K562 (cell line): ENCODE data around the gene FARP2. TPM values are rescaled to one million over a fixed set of nuclear protein-coding genes. Genes with fewer than 3 reads are reported as not detected.

ENCODE experiments used
- CHD1 ChIP-seq: fragments of 200-600 bp; sonication (generic); IDR thresholded peaks from one replicate; pipeline ENCODE4 v1.6.1; 2012; ENCODE audit warnings: mild to moderate bottlenecking, moderate library complexity, low read length, inconsistent platforms
- E2F5 ChIP-seq: sonication (generic); formaldehyde crosslinking; IDR thresholded peaks from 2 replicates; pipeline ENCODE4 v1.8.0; 2022; ENCODE audit warnings: mild to moderate bottlenecking, missing genetic modification reagents
- FOXA1 ChIP-seq: fragments of 450-650 bp; IDR thresholded peaks from 2 replicates; pipeline ENCODE4 v1.6.1; 2016; ENCODE audit warnings: mild to moderate bottlenecking, borderline replicate concordance
- GABPB1 ChIP-seq: sonication (generic); formaldehyde crosslinking; IDR thresholded peaks from 2 replicates; pipeline ENCODE4 v1.8.0; 2022; ENCODE audit warnings: mild to moderate bottlenecking, missing genetic modification reagents
- JUN ChIP-seq, 2 experiments: sonication (generic) in 1 of 2; formaldehyde crosslinking in 1 of 2; IDR thresholded peaks; 2 replicates each; pipeline versions ENCODE4 v1.6.1 to v1.8.0; 2012 to 2022; ENCODE audit warnings: borderline replicate concordance in 2 of 2, mild to moderate bottlenecking in 2 of 2, improper control_type of control experiment in 1 of 2, low read depth in 1 of 2, low read length in 1 of 2, missing genetic modification reagents in 1 of 2
- KDM5B ChIP-seq: fragments of 200-600 bp; sonication (generic); IDR thresholded peaks from 2 replicates; pipeline ENCODE4 v1.6.1; 2012; ENCODE audit warnings: low read depth, mild to moderate bottlenecking, moderate library complexity, low read length, control low read depth, inconsistent platforms; ENCODE audit not compliant: insufficient replicate concordance
- KLF10 ChIP-seq: fragments of 250-450 bp; sonication (Bioruptor Pico); IDR thresholded peaks from 2 replicates; pipeline ENCODE4 v1.6.1; 2021; ENCODE audit warnings: matching md5 sums
- KLF13 ChIP-seq: fragments of 450-650 bp; IDR thresholded peaks from 2 replicates; pipeline ENCODE4 v1.6.1; 2016; ENCODE audit warnings: missing genetic modification characterization, low read depth, mild to moderate bottlenecking, missing compliant biosample characterization, moderate library complexity, borderline replicate concordance
- MEF2A ChIP-seq: IDR thresholded peaks from 2 replicates; pipeline ENCODE4 v1.6.1; 2011; ENCODE audit warnings: low read depth, mild to moderate bottlenecking, low read length, moderate library complexity; ENCODE audit not compliant: control insufficient read depth
- MTA2 ChIP-seq: fragments of 450-650 bp; IDR thresholded peaks from 2 replicates; pipeline ENCODE4 v1.6.1; 2016; ENCODE audit warnings: low read depth
- NR2F6 ChIP-seq: fragments of 450-650 bp; formaldehyde crosslinking; IDR thresholded peaks from 2 replicates; pipeline ENCODE4 v1.4.0; 2020; ENCODE audit warnings: mild to moderate bottlenecking
- SMAD3 ChIP-seq: fragments of 450-650 bp; formaldehyde crosslinking; conservative IDR thresholded peaks from 2 replicates; pipeline ENCODE4 v1.4.0; 2020; ENCODE audit warnings: mild to moderate bottlenecking
- SRSF7 ChIP-seq: fragments of 200-400 bp; formaldehyde crosslinking; optimal IDR thresholded peaks from 2 replicates; pipeline ENCODE3; 2017; ENCODE audit warnings: mild to moderate bottlenecking, low read depth, low read length
- TCF7L2 ChIP-seq: fragments of 150-350 bp; IDR thresholded peaks from 2 replicates; pipeline ENCODE4 v1.6.1; 2016; ENCODE audit warnings: low read depth, mild to moderate bottlenecking, low read length, moderate library complexity
- TGIF2 ChIP-seq: sonication (generic); formaldehyde crosslinking; IDR thresholded peaks from 2 replicates; pipeline ENCODE4 v1.8.1; 2022; ENCODE audit warnings: mild to moderate bottlenecking, missing genetic modification reagents, moderate library complexity
- TRIM24 ChIP-seq, 2 experiments: fragments of 450-650 bp; IDR thresholded peaks; 2 replicates each; pipeline ENCODE4 v1.6.1; 2016
- U2AF2 ChIP-seq: fragments of 200-400 bp; formaldehyde crosslinking; optimal IDR thresholded peaks from 2 replicates; pipeline ENCODE3; 2017; ENCODE audit warnings: low read depth, mild to moderate bottlenecking, low read length
- ZNF121 ChIP-seq: sonication (generic); formaldehyde crosslinking; conservative IDR thresholded peaks from 2 replicates; pipeline ENCODE4 v1.8.0; 2022; ENCODE audit warnings: missing genetic modification reagents
- ZNF224 ChIP-seq: sonication (generic); formaldehyde crosslinking; IDR thresholded peaks from 2 replicates; pipeline ENCODE4 v1.8.0; 2022; ENCODE audit warnings: mild to moderate bottlenecking, missing genetic modification reagents
- polyA plus RNA-seq, 8 experiments: library from polyadenylated mRNA; depleted of rRNA in 4 of 8; stranded (reverse) in 5 of 8; unstranded in 3 of 8; fragments of >200 nt; fragmentation: Nextera tagmentation in 2 of 8; fragmentation: Illumina TruSeq in 1 of 8; extraction: Ambion mirVana in 2 of 8; extraction: Trizol in 1 of 8; gene quantifications; 2 replicates each; pipeline versions ENCODE4 v1.2.1 to v1.2.3, GENCODE V29; 2011 to 2014; ENCODE audit warnings: inconsistent platforms in 1 of 8, missing spikeins in 1 of 8
- total RNA-seq, 7 experiments: library from RNA; depleted of rRNA in 6 of 7; stranded (reverse); fragments of >200 nt in 6 of 7; fragmentation: Illumina TruSeq in 2 of 7; extraction: Trizol in 2 of 7; gene quantifications; 2 replicates each; pipeline versions ENCODE4 v1.2.1 to v1.2.3, GENCODE V29; 2011 to 2021; ENCODE audit warnings: low replicate concordance in 1 of 7
- TF ChIP-seq, protein P1 (sequence below): fragments of 250-450 bp; sonication (Bioruptor Pico); IDR thresholded peaks from 2 replicates; pipeline ENCODE4 v1.8.0; 2022; ENCODE audit warnings: moderate library complexity, mild to moderate bottlenecking, inconsistent platforms
- TF ChIP-seq, protein P2 (sequence below), 2 experiments: fragments of 450-650 bp in 1 of 2; sonication (generic) in 1 of 2; formaldehyde crosslinking in 1 of 2; IDR thresholded peaks in 1 of 2; conservative IDR thresholded peaks in 1 of 2; 2 replicates each; pipeline versions ENCODE4 v1.6.1 to v1.8.1; 2016 to 2023; ENCODE audit warnings: mild to moderate bottlenecking in 2 of 2, moderate library complexity in 2 of 2, inconsistent platforms in 1 of 2, missing genetic modification reagents in 1 of 2
- TF ChIP-seq, protein P3 (sequence below): fragments of 250-450 bp; sonication (Bioruptor Pico); IDR thresholded peaks from 2 replicates; pipeline ENCODE4 v1.5.0; 2021
- TF ChIP-seq, protein P4 (sequence below): fragments of 450-650 bp; IDR thresholded peaks from 2 replicates; pipeline ENCODE4 v1.6.1; 2014; ENCODE audit warnings: low read depth, mild to moderate bottlenecking, moderate library complexity, borderline replicate concordance

FARP2 gene
- total and polyA plus RNA-seq, 9 of the 15 experiments (the other 6 are each of a cell fraction or from before 2014, with no cell fraction given) = 4.1 to 38.1 (median 21.1) TPM

- TF ChIP-seq E2F5 (CRISPR knock-in tag) (no peak), TCF7L2 (no peak), ZNF224 (CRISPR knock-in tag) (no peak), MEF2A (no peak), CHD1 (no peak), KLF13 (tag) (no peak), KLF10 (CRISPR knock-in tag) (no peak), KDM5B (no peak), MTA2 (no peak), SMAD3 (CRISPR knock-in tag) (no peak), TRIM24 (IDR thresholded peaks at IDR 0.05) (peak; percentile 47 to 71; a peak in 3 of 4 replicates), NR2F6 (no peak), U2AF2 (no peak), TGIF2 (CRISPR knock-in tag) (no peak), SRSF7 (no peak), JUN (IDR thresholded peaks at IDR 0.05; ENCODE audit: borderline replicate concordance, low read depth, low read length) (no peak), JUN (CRISPR knock-in tag; IDR thresholded peaks at IDR 0.05; ENCODE audit: borderline replicate concordance) (no peak), FOXA1 (no peak), ZNF121 (CRISPR knock-in tag) (no peak), GABPB1 (no peak)
- TF ChIP-seq, protein P1, sequence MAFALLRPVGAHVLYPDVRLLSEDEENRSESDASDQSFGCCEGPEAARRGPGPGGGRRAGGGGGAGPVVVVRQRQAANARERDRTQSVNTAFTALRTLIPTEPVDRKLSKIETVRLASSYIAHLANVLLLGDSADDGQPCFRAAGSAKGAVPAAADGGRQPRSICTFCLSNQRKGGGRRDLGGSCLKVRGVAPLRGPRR (CRISPR knock-in tag) = no peak
- TF ChIP-seq, protein P2, sequence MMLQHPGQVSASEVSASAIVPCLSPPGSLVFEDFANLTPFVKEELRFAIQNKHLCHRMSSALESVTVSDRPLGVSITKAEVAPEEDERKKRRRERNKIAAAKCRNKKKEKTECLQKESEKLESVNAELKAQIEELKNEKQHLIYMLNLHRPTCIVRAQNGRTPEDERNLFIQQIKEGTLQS (IDR thresholded peaks at IDR 0.05) = no peak
- TF ChIP-seq, protein P2 (CRISPR knock-in tag; conservative IDR thresholded peaks at IDR 0.05) = no peak
- TF ChIP-seq, protein P3, sequence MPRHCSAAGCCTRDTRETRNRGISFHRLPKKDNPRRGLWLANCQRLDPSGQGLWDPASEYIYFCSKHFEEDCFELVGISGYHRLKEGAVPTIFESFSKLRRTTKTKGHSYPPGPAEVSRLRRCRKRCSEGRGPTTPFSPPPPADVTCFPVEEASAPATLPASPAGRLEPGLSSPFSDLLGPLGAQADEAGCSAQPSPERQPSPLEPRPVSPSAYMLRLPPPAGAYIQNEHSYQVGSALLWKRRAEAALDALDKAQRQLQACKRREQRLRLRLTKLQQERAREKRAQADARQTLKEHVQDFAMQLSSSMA (CRISPR knock-in tag) = no peak
- TF ChIP-seq, protein P4, sequence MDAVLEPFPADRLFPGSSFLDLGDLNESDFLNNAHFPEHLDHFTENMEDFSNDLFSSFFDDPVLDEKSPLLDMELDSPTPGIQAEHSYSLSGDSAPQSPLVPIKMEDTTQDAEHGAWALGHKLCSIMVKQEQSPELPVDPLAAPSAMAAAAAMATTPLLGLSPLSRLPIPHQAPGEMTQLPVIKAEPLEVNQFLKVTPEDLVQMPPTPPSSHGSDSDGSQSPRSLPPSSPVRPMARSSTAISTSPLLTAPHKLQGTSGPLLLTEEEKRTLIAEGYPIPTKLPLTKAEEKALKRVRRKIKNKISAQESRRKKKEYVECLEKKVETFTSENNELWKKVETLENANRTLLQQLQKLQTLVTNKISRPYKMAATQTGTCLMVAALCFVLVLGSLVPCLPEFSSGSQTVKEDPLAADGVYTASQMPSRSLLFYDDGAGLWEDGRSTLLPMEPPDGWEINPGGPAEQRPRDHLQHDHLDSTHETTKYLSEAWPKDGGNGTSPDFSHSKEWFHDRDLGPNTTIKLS = no peak
Measured at GRCh38 chr2:241386519-241386918, 30.4 kb downstream of the FARP2 start (continued).
